SJCRH30 (cell line): ENCODE measurements around the gene ARHGEF11. TPM values are rescaled to one million over a fixed set of nuclear protein-coding genes. Genes with fewer than 3 reads are reported as not detected.

Experiments
- DNase-seq, 2 experiments: peaks; one replicate each; pipeline ENCODE4 v3.0.0-alpha.2; 2015 to 2020
- H3K27ac ChIP-seq: fragments of 250-450 bp; sonication (Bioruptor Pico); 2 replicates; pipeline ENCODE4 v1.5.1; 2020; ENCODE audit warnings: mild to moderate bottlenecking, moderate library complexity
- H3K27me3 ChIP-seq: fragments of 250-450 bp; sonication (Bioruptor Pico); 2 replicates; pipeline ENCODE4 v1.5.1; 2020; ENCODE audit warnings: mild to moderate bottlenecking, moderate library complexity
- H3K36me3 ChIP-seq: fragments of 250-450 bp; sonication (Bioruptor Pico); 2 replicates; pipeline ENCODE4 v1.5.1; 2020; ENCODE audit warnings: mild to moderate bottlenecking, moderate library complexity
- H3K4me1 ChIP-seq: fragments of 250-450 bp; sonication (Bioruptor Pico); 2 replicates; pipeline ENCODE4 v1.5.1; 2020; ENCODE audit warnings: mild to moderate bottlenecking, moderate library complexity
- H3K4me3 ChIP-seq: fragments of 250-450 bp; sonication (Bioruptor Pico); 2 replicates; pipeline ENCODE4 v1.5.1; 2020; ENCODE audit warnings: mild to moderate bottlenecking, moderate library complexity
- H3K9me3 ChIP-seq: fragments of 250-450 bp; sonication (Bioruptor Pico); replicated peaks from 2 replicates; pipeline ENCODE4 v1.5.1; 2020; ENCODE audit warnings: mild to moderate bottlenecking, moderate library complexity
- total RNA-seq: library from RNA; depleted of rRNA; stranded (reverse); fragments of >200 nt; shearing (Covaris generic); gene quantifications from 2 replicates; pipeline ENCODE4 v1.2.3, GENCODE V29; 2014

The ARHGEF11 gene
- total RNA-seq, 1 experiment from 2014 or later: 19.7 TPM

DNA sequence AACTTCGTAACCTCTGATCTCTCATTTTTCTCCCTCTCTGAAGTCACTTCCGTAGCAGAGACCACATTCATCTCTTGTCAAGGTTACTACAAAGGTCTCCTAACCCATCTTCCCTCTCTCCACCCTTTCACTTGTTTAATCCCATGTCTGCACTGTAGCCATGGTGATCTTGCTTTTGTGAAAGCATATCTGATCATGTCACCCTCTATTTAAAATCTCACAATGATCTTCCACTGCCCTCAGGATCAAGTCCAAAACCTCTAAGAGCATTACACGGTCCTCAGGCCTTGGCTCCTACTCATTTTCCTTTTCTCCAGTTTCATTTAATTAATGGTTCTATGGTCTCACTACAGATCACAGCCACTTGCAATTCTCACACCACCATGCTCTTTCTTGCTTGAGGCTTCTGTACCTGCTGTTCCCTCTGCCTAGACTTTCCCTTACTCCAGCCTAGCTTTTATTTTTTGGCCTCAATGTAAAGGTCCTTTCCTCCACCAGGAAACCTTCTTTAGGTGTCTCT is 12.1 kb downstream of the ARHGEF11 start:
- H3K4me1 ChIP-seq: no peaks in the 10 kb centered on the region
- H3K27ac ChIP-seq: no peak overlapping the region
- H3K4me3 ChIP-seq: no peak overlapping the region
- no peak for DNase-seq
- H3K9me3 ChIP-seq: no peaks in the 10 kb centered on the region
- no peaks in the 10 kb centered on the region for H3K27me3 ChIP-seq
- H3K36me3 ChIP-seq: no peaks in the 10 kb centered on the region

- no peak overlapping the region for H3K27ac ChIP-seq
Observed at GRCh38 chr1:157032303-157032702, 13.2 kb downstream of the ARHGEF11 start.

DNA sequence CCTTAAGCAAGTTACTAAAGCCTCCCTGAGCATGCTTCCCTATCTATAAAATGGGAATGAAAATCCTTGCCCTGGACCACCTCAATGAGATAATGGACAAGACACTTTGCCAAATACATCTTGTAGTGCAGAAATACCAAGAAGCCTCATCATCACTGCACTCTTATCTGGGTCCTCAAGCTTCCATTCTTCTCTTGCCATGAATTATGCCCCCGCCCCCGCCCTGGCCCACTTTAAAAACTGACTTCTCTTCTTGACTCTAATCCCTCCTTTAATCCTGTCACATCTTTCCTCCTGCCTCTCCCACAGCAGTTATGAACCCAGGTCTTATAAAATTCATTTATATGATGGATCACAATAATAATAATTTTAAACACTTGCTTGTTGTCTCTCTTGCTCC is 14.8 kb downstream of the ARHGEF11 start:
- Histone ChIP-seq H3K36me3 (no peaks in the 10 kb centered on the region), H3K27ac (no peak overlapping the region), H3K4me3 (no peak overlapping the region), H3K9me3 (no peaks in the 10 kb centered on the region), H3K4me1 (no peaks in the 10 kb centered on the region), H3K27me3 (no peaks in the 10 kb centered on the region)
- DNase-seq: no peak

More at GRCh38 chr1:157032303-157032702, 13.2 kb downstream of the ARHGEF11 start:
- no peaks in the 10 kb centered on the region for H3K9me3 ChIP-seq
- no peaks in the 10 kb centered on the region for H3K27me3 ChIP-seq
- H3K4me3 ChIP-seq: no peak overlapping the region
- DNase-seq: no peak
- H3K36me3 ChIP-seq: no peaks in the 10 kb centered on the region
- H3K4me1 ChIP-seq: no peaks in the 10 kb centered on the region

DNA sequence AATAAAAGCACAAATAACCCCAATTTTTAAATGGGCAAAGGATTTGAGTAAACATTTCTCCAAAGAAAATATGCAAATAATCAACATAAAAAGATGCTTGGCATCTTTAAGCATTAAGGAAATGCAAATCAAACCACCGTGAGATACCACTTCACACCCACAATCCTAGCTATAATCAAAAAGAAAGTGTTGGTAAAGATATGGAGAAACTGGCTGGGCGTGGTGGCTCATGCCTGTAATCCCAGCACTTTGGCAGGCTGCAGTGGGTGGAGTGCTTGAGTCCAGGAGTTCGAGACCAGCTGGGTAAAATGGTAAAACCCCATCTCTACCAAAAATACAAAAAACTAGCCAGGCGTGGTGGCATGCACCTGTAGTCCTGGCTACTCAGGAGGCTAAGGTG is 16.9 kb downstream of the ARHGEF11 start:
- Histone ChIP-seq H3K9me3 (no peaks in the 10 kb centered on the region), H3K4me3 (no peak overlapping the region), H3K4me1 (no peaks in the 10 kb centered on the region), H3K27me3 (no peaks in the 10 kb centered on the region), H3K36me3 (no peaks in the 10 kb centered on the region), H3K27ac (no peak overlapping the region)
- no peak for DNase-seq

- Histone ChIP-seq H3K9me3 (peaks cover 12% of the 10 kb centered on the region), H3K36me3 (no peaks in the 10 kb centered on the region; the same call in 1 of the 2 replicates), H3K27ac (no peak overlapping the region), H3K27me3 (no peaks in the 10 kb centered on the region), H3K4me1 (no peaks in the 10 kb centered on the region), H3K4me3 (no peak overlapping the region)
- DNase-seq: no peak
Observed at GRCh38 chr1:157025856-157026255, 19.7 kb downstream of the ARHGEF11 start.

DNA sequence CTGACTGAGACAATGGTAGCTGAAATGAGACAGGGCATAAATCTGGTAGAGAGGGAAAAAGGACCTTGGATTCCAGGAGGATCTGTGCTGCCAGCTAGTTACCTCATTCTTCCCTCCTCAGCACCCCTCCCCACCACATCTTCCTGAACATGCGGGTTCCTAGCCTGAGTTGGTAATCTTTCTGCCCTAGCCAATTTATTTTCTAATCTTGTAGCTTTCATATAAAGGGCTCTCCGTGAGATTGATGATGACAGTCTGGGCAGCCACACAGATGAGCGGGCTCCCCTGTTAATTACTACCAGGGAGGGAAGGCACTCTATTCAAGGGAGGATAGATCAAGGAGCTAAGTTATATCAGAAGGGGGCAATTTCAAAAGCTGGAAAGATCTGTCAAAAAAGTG is 20.2 kb downstream of the ARHGEF11 start:
- H3K27me3 ChIP-seq: no peaks in the 10 kb centered on the region
- no peak overlapping the region for H3K4me3 ChIP-seq
- DNase-seq: no peak
- no peaks in the 10 kb centered on the region; the same call in 1 of the 2 replicates for H3K36me3 ChIP-seq
- H3K27ac ChIP-seq: no peak overlapping the region
- H3K9me3 ChIP-seq: peaks cover 12% of the 10 kb centered on the region
- H3K4me1 ChIP-seq: no peaks in the 10 kb centered on the region

GRCh38 chr1:157021688-157022087 is 23.9 kb downstream of the ARHGEF11 start:
- Histone ChIP-seq H3K27ac (no peak overlapping the region), H3K9me3 (peaks cover 12% of the 10 kb centered on the region), H3K4me1 (no peaks in the 10 kb centered on the region), H3K4me3 (no peak overlapping the region), H3K36me3 (no peaks in the 10 kb centered on the region; the same call in 1 of the 2 replicates), H3K27me3 (no peaks in the 10 kb centered on the region)
- no peak for DNase-seq

DNA sequence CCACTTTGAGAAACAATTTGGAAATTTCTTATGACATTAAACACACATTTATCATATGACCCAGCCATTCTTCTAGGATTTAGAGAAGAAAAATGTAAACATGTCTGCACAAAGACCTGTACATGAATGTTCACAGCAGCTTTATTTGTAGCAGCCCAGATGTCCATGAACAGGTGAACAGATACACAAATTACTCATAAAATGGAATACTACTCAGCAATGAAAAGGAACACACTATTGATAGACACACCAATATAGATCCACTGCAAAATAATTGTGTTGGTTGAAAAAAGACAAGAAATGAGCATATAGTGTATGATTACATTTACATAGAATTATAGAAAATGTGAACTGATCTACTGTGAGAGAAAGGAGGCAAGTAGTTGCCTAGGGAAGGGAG is 26.1 kb downstream of the ARHGEF11 start:
- DNase-seq: no peak
- no peaks in the 10 kb centered on the region for H3K27me3 ChIP-seq
- peaks cover 12% of the 10 kb centered on the region for H3K9me3 ChIP-seq
- no peak overlapping the region for H3K27ac ChIP-seq
- H3K4me1 ChIP-seq: no peaks in the 10 kb centered on the region
- no peaks in the 10 kb centered on the region; the same call in 1 of the 2 replicates for H3K36me3 ChIP-seq
- H3K4me3 ChIP-seq: no peak overlapping the region

DNA sequence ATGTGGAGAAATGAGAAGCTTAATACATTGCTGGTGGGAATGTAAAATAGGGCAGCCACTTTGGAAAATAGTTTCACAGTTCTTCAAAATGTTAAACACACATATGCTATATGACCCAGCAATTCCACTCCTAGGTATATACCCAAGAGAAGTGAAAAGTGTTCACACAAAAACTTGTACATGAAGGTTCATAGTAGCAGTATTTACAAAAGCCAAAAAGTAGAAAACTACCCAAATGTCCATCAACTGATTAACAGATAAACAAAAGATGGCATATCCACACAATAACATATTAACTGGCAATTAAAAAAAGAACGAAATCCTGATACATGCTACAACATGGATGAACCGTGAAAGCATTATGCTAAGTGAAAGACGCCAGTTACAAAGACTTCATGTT is 33.7 kb downstream of the ARHGEF11 start:
- no peak for DNase-seq
- H3K27ac ChIP-seq: no peak overlapping the region
- H3K4me3 ChIP-seq: no peak overlapping the region
- no peaks in the 10 kb centered on the region; the same call in 1 of the 2 replicates for H3K9me3 ChIP-seq
- H3K27me3 ChIP-seq: no peaks in the 10 kb centered on the region
- H3K36me3 ChIP-seq: no peaks in the 10 kb centered on the region
- H3K4me1 ChIP-seq: no peaks in the 10 kb centered on the region

DNA sequence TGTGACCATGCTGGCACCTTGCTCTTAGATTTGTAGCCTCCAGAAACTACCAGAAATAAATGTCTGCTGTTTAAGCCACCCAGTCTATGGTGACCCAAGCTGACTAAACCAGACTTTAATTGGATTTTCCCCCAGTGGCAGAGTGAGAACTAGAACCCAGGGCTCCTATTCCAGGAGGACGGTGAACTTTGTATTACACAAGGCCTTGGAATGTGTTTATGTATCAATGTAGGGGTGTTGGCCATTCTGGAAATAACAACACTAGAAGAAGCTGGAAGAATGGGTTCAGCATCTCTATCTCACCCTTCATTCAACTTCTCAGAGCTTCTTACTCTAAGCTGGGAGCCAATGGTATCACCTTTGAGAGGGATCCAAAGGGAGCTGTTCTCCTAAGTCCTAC is 37.0 kb downstream of the ARHGEF11 start:
- Histone ChIP-seq H3K36me3 (no peaks in the 10 kb centered on the region), H3K4me3 (no peak overlapping the region), H3K4me1 (no peaks in the 10 kb centered on the region), H3K27me3 (no peaks in the 10 kb centered on the region), H3K27ac (no peak overlapping the region), H3K9me3 (no peaks in the 10 kb centered on the region; the same call in 1 of the 2 replicates)
- no peak for DNase-seq

- Histone ChIP-seq H3K27ac (no peak overlapping the region), H3K4me3 (no peak overlapping the region), H3K9me3 (no peaks in the 10 kb centered on the region; the same call in 1 of the 2 replicates), H3K27me3 (no peaks in the 10 kb centered on the region), H3K4me1 (no peaks in the 10 kb centered on the region), H3K36me3 (no peaks in the 10 kb centered on the region)
- no peak for DNase-seq
Observed at GRCh38 chr1:157007306-157007705, 38.2 kb downstream of the ARHGEF11 start.

- DNase-seq: no peak
- Histone ChIP-seq H3K9me3 (no peaks in the 10 kb centered on the region; the same call in 1 of the 2 replicates), H3K4me1 (no peaks in the 10 kb centered on the region), H3K27ac (no peak overlapping the region), H3K36me3 (no peaks in the 10 kb centered on the region), H3K27me3 (no peaks in the 10 kb centered on the region), H3K4me3 (no peak overlapping the region)
Observed at GRCh38 chr1:157006676-157007075, 38.9 kb downstream of the ARHGEF11 start.

- DNase-seq: no peak
- Histone ChIP-seq H3K27me3 (no peaks in the 10 kb centered on the region), H3K4me3 (no peak overlapping the region)
Observed at GRCh38 chr1:157005965-157006364, 39.6 kb downstream of the ARHGEF11 start.

GRCh38 chr1:157004806-157005205 is 40.7 kb downstream of the ARHGEF11 start:
- Histone ChIP-seq H3K9me3 (no peaks in the 10 kb centered on the region), H3K4me1 (no peaks in the 10 kb centered on the region), H3K4me3 (no peak overlapping the region), H3K27me3 (no peaks in the 10 kb centered on the region), H3K27ac (no peak overlapping the region), H3K36me3 (no peaks in the 10 kb centered on the region)
- no peak for DNase-seq

More at GRCh38 chr1:157005965-157006364, 39.6 kb downstream of the ARHGEF11 start:
- Histone ChIP-seq H3K4me1 (no peaks in the 10 kb centered on the region), H3K27ac (no peak overlapping the region), H3K9me3 (no peaks in the 10 kb centered on the region; the same call in 1 of the 2 replicates), H3K36me3 (no peaks in the 10 kb centered on the region)

- Histone ChIP-seq H3K9me3 (no peaks in the 10 kb centered on the region), H3K36me3 (no peaks in the 10 kb centered on the region), H3K4me3 (no peak overlapping the region), H3K4me1 (no peaks in the 10 kb centered on the region), H3K27me3 (no peaks in the 10 kb centered on the region), H3K27ac (no peak overlapping the region)
- DNase-seq: no peak
Observed at GRCh38 chr1:157004327-157004726, 41.2 kb downstream of the ARHGEF11 start.

DNA sequence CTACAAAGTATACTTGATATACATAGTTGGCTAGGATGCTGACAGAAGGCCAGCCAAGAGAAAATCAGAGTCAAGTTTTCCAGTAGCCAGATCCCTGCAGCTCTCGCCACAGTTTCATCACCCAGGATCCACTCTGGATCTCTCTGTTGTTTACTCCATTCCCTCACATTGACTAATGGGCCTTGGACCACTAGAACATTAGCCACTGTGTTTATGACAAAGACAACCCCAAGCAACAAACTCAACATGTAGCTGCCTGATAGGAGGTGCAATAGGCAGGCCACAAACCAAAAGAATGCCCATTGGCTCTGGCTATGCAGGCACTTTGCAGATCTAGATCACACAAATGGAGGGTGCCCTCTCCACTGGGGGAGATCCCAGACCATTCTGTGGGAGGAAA is 44.2 kb downstream of the ARHGEF11 start:
- Histone ChIP-seq H3K36me3 (no peaks in the 10 kb centered on the region), H3K4me3 (no peak overlapping the region), H3K27ac (no peak overlapping the region), H3K27me3 (no peaks in the 10 kb centered on the region), H3K4me1 (no peaks in the 10 kb centered on the region), H3K9me3 (no peaks in the 10 kb centered on the region)
- DNase-seq: no peak
